Right renal pelvis (tissue), 4 donors: Measurements from ENCODE around the gene LEUTX. TPM values are rescaled to one million over a fixed set of nuclear protein-coding genes. Genes with fewer than 3 reads are reported as not detected.

Experiments used
- polyA plus RNA-seq, 4 donors: library from polyadenylated mRNA; unstranded; fragments of 120-200 nt; gene quantifications; one replicate each; pipeline ENCODE4 v1.2.1, GENCODE V29; 2013; ENCODE audit not compliant: insufficient read length in 4 of 4

The LEUTX gene
- polyA plus RNA-seq, 4 donors = not detected

Other genes with a start within 250 kb of the LEUTX start
- gene EID2B, start 246.0 kb upstream of the LEUTX start, polyA plus RNA-seq = 1 to 10 TPM; 3.7 to 5.1 (median 4.3) TPM
- gene EID2, start 238.7 kb upstream of the LEUTX start, polyA plus RNA-seq = 10 to 100 TPM; 20.7 to 25.4 (median 22.6) TPM
- gene LGALS13, start 176.3 kb upstream of the LEUTX start, polyA plus RNA-seq = not detected
- not detected for gene LGALS16, start 122.9 kb upstream of the LEUTX start, polyA plus RNA-seq
- gene LGALS14, start 74.4 kb upstream of the LEUTX start, polyA plus RNA-seq = not detected
- 1 to 10 TPM; 1.2 to 4.2 (median 1.7) TPM for gene CLC, start 40.8 kb upstream of the LEUTX start, polyA plus RNA-seq
- gene DYRK1B, start 55.3 kb downstream of the LEUTX start, polyA plus RNA-seq = 10 to 100 TPM; 33.1 to 39.8 (median 36.8) TPM
- gene FBL, start 67.5 kb downstream of the LEUTX start, polyA plus RNA-seq = 100 to 1,000 TPM; 308 to 340 (median 323) TPM
- gene FCGBP, start 155.8 kb downstream of the LEUTX start, polyA plus RNA-seq = 1 to 10 TPM; 5.6 to 9.5 (median 7.6) TPM
- gene PSMC4, start 192.3 kb downstream of the LEUTX start, polyA plus RNA-seq = 100 to 1,000 TPM in 1 of 4 donors, 10 to 100 TPM in 3; 86.6 to 105 (median 92.7) TPM
- gene ZNF546, start 218.2 kb downstream of the LEUTX start, polyA plus RNA-seq = 1 to 10 TPM; 4.4 to 6.4 (median 5.6) TPM